Psoas muscle (tissue), 8 donors: Measurements from ENCODE around the gene ISY1. TPM values are rescaled to one million over a fixed set of nuclear protein-coding genes. Genes with fewer than 3 reads are reported as not detected.

Experiments used
- ATAC-seq, 4 donors: fragments of 200-7000 bp; cut with Tn5 transposase; one replicate each; pipeline ENCODE4 v1.9.1; 2020; ENCODE audit warnings: moderate library complexity in 3 of 4, mild to moderate bottlenecking in 2 of 4
- DNase-seq, 2 donors: peaks; one replicate each; pipeline ENCODE4 v3.0.0-alpha.2; 2020
- H3K27ac ChIP-seq: fragments of 200-600 bp; one replicate; pipeline ENCODE4 v1.8.0; 2022
- H3K27me3 ChIP-seq, 3 donors: fragments of 200-600 bp in 1 of 3; one replicate each; pipeline versions ENCODE4 v1.6.1 to v1.8.0; 2013 to 2022; ENCODE audit warnings: low read length in 2 of 3, mild to moderate bottlenecking in 2 of 3, moderate library complexity in 1 of 3; ENCODE audit not compliant: insufficient read depth in 3 of 3
- H3K36me3 ChIP-seq, 2 donors: fragments of 200-600 bp in 1 of 2; one replicate each; pipeline versions ENCODE4 v1.6.1 to v1.8.0; 2013 to 2022; ENCODE audit warnings: low read depth in 1 of 2, mild to moderate bottlenecking in 1 of 2, moderate library complexity in 1 of 2; ENCODE audit not compliant: insufficient read depth in 1 of 2
- H3K4me1 ChIP-seq: fragments of 200-600 bp; one replicate; pipeline ENCODE4 v1.8.0; 2022
- H3K4me3 ChIP-seq: fragments of 200-600 bp; one replicate; pipeline ENCODE4 v1.8.0; 2022; ENCODE audit warnings: mild to moderate bottlenecking
- H3K9me3 ChIP-seq: fragments of 200-600 bp; one replicate; pipeline ENCODE4 v1.8.0; 2022
- CTCF ChIP-seq: fragments of 200-600 bp; IDR thresholded peaks from one replicate; pipeline ENCODE4 v1.8.0; 2022; ENCODE audit warnings: antibody characterized with exemption
- WGBS, 3 donors: extraction: QIAGEN DNeasy Blood & Tissue Kit; methylation state at CpG; one replicate each; pipeline versions ENCODE4 v1.1.6 to v1.1.7; 2013; 5-methylcytosine and 5-hydroxymethylcytosine counted together
- intact Hi-C, 2 donors: fragments of 100-400 bp; cut with DNase I; formaldehyde crosslinking; loops; one replicate each; pipeline versions ENCODE4 v1.11.0 to v1.14.2; 2022
- polyA plus RNA-seq, 3 donors: library from polyadenylated mRNA; stranded (reverse); fragments of 200-250 nt; gene quantifications; one replicate each; pipeline ENCODE4 v1.2.3, GENCODE V29; 2013
- total RNA-seq, 4 donors: library from RNA; stranded (reverse); fragmentation: NEBNext Ultra II Directional in 2 of 4; extraction: Animal tissue kit (Norgen Biotek cat#: 25700) in 2 of 4; gene quantifications; one replicate each; pipeline versions ENCODE4 v1.2.1 to v1.2.4, GENCODE V29; 2021 to 2023
- donor health status: healthy with polysubstance abuse.
- donor health status: DM: no; HTN: no; CAD: no; lungs with moderate emphysema.
- donor health status: Bipolar disorder and iron deficiency.
- donor health status: healthy.
- donor health status: DM: yes; HTN: yes; CAD: no.
- donor health status: DM: no; HTN: no; CAD: no.
- donor health status: DM: no; HTN: no; CAD: no.
- donor health status: DM: yes; HTN: yes; CAD: no.

ISY1 gene
- total and polyA plus RNA-seq, 7 donors: 25.9 to 56.0 (median 33.2) TPM

- no peaks in the 10 kb centered on the region for H3K27me3 ChIP-seq
- intact Hi-C loops: loop anchor here in 1 of 2 donors (10.0 kb wide), 1 partner anchor 53 kb away; no protein-coding TSS in a partner anchor
- 84 to 88% (median 87%) methylated on average over 8 of the region's 8 CpGs for WGBS, 3 donors
- no peak for TF ChIP-seq CTCF
- H3K4me1 ChIP-seq: no peaks in the 10 kb centered on the region
- ATAC-seq (no peak), DNase-seq (no peak)
- no peaks in the 10 kb centered on the region for H3K9me3 ChIP-seq
- peaks cover 0 to 2% of the 10 kb centered on the region in 2 donors for H3K36me3 ChIP-seq
- H3K27ac ChIP-seq: no peak overlapping the region
- H3K4me3 ChIP-seq: no peak overlapping the region
These were observed 53.1 kb downstream of the ISY1 start for GRCh38 chr3:129107793-129108192.

GRCh38 chr3:129106866-129107565 lies 53.8 kb downstream of the ISY1 start:
- Histone ChIP-seq H3K4me1 (no peaks in the 10 kb centered on the region), H3K4me3 (no peak overlapping the region), H3K9me3 (no peaks in the 10 kb centered on the region), H3K36me3 (peaks cover 0 to 2% of the 10 kb centered on the region in 2 donors), H3K27ac (no peak overlapping the region), H3K27me3 (no peaks in the 10 kb centered on the region)
- TF ChIP-seq CTCF: no peak
- DNase-seq: no peak
- intact Hi-C loops: loop anchor here in 1 of 2 donors (10.0 kb wide), 1 partner anchor 52 kb away; no protein-coding TSS in a partner anchor
- WGBS, 3 donors: 65 to 75% (median 67%) methylated on average over 19 of the region's 19 CpGs
- no peak for ATAC-seq

- H3K36me3 ChIP-seq: peaks cover 0 to 2% of the 10 kb centered on the region in 2 donors
- no peak for ATAC-seq
These were observed 54.5 kb downstream of the ISY1 start for GRCh38 chr3:129106320-129106719.

GRCh38 chr3:129105862-129106261 lies 55.0 kb downstream of the ISY1 start:
- ATAC-seq: no peak
- 76 to 79% (median 78%) methylated on average over 4 of the region's 4 CpGs for WGBS, 3 donors
- intact Hi-C loops: loop anchor here in 1 of 2 donors (10.0 kb wide), 1 partner anchor 51 kb away; no protein-coding TSS in a partner anchor

More at GRCh38 chr3:129106320-129106719, 54.5 kb downstream of the ISY1 start:
- 81 to 93% (median 90%) methylated on average over 5 of the region's 5 CpGs for WGBS, 3 donors
- no peaks in the 10 kb centered on the region for H3K4me1 ChIP-seq
- H3K27ac ChIP-seq: no peak overlapping the region
- no peak for TF ChIP-seq CTCF
- no peaks in the 10 kb centered on the region for H3K9me3 ChIP-seq
- no peak for DNase-seq
- no peaks in the 10 kb centered on the region for H3K27me3 ChIP-seq
- intact Hi-C loops: loop anchor here in 1 of 2 donors (10.0 kb wide), 1 partner anchor 52 kb away; no protein-coding TSS in a partner anchor
- no peak overlapping the region for H3K4me3 ChIP-seq

More at GRCh38 chr3:129105862-129106261, 55.0 kb downstream of the ISY1 start:
- no peak for DNase-seq
- Histone ChIP-seq H3K27me3 (no peaks in the 10 kb centered on the region), H3K4me3 (no peak overlapping the region), H3K36me3 (peaks cover 0 to 2% of the 10 kb centered on the region in 2 donors), H3K27ac (no peak overlapping the region), H3K9me3 (no peaks in the 10 kb centered on the region), H3K4me1 (no peaks in the 10 kb centered on the region)
- TF ChIP-seq CTCF: no peak
